Suprapubic skin (tissue), 4 donors: ENCODE results near the gene NBPF4. TPM values are rescaled to one million over a fixed set of nuclear protein-coding genes. Genes with fewer than 3 reads are reported as not detected.

ENCODE experiments used
- DNase-seq, 2 donors: peaks; one replicate each; pipeline ENCODE4 v3.0.0-alpha.2; 2019; ENCODE audit warnings: low spot score in 2 of 2
- H3K27ac ChIP-seq: fragments of 200-600 bp; sonication (generic); one replicate; pipeline ENCODE4 v1.5.1; 2019
- H3K27me3 ChIP-seq: fragments of 200-600 bp; sonication (generic); one replicate; pipeline ENCODE4 v1.5.1; 2019
- H3K36me3 ChIP-seq: fragments of 200-600 bp; sonication (generic); one replicate; pipeline ENCODE4 v1.5.1; 2019
- H3K4me1 ChIP-seq: fragments of 200-600 bp; sonication (generic); one replicate; pipeline ENCODE4 v1.5.1; 2019
- H3K4me3 ChIP-seq: fragments of 200-600 bp; sonication (generic); one replicate; pipeline ENCODE4 v1.5.1; 2019; ENCODE audit warnings: mild to moderate bottlenecking
- H3K9me3 ChIP-seq: fragments of 200-600 bp; sonication (generic); one replicate; pipeline ENCODE4 v1.5.1; 2019
- EP300 ChIP-seq: sonication (generic); formaldehyde crosslinking; IDR thresholded peaks from one replicate; pipeline ENCODE4 v1.6.1; 2017; ENCODE audit warnings: antibody characterized with exemption
- POLR2A ChIP-seq, 2 donors: fragments of 450-650 bp; IDR thresholded peaks; one replicate each; pipeline ENCODE4 v1.6.1; 2017; ENCODE audit warnings: antibody characterized with exemption in 2 of 2, mild to moderate bottlenecking in 2 of 2, moderate library complexity in 2 of 2
- POLR2AphosphoS5 ChIP-seq, 3 donors: sonication (generic); formaldehyde crosslinking; IDR thresholded peaks; one replicate each; pipeline ENCODE4 v1.6.1; 2017; ENCODE audit warnings: antibody characterized with exemption in 3 of 3
- WGBS: methylation state at CpG from one replicate; pipeline ENCODE4 v1.1.5; 2018; 5-methylcytosine and 5-hydroxymethylcytosine counted together
- total RNA-seq, 4 donors: library from RNA; depleted of rRNA; stranded (reverse); fragments of >200 nt; gene quantifications; one replicate each; pipeline ENCODE4 v1.1.0, GENCODE V29; 2016
- TF ChIP-seq, protein P1 (sequence below), 2 donors: fragments of 200-600 bp in 1 of 2; fragments of 450-650 bp in 1 of 2; sonication (generic) in 1 of 2; IDR thresholded peaks; one replicate each; pipeline ENCODE4 v1.5.1; 2016 to 2019; ENCODE audit warnings: antibody characterized with exemption in 2 of 2, mild to moderate bottlenecking in 1 of 2, moderate library complexity in 1 of 2

NBPF4 gene
- total RNA-seq, 4 donors from 2014 or later = not detected

GRCh38 chr1:108190686-108191416 lies 53.0 kb downstream of the NBPF4 start:
- TF ChIP-seq EP300 (no peak), POLR2A (IDR thresholded peaks at IDR 0.05) (no peak), POLR2AphosphoS5 (IDR thresholded peaks at IDR 0.05) (no peak)
- TF ChIP-seq, protein P1, sequence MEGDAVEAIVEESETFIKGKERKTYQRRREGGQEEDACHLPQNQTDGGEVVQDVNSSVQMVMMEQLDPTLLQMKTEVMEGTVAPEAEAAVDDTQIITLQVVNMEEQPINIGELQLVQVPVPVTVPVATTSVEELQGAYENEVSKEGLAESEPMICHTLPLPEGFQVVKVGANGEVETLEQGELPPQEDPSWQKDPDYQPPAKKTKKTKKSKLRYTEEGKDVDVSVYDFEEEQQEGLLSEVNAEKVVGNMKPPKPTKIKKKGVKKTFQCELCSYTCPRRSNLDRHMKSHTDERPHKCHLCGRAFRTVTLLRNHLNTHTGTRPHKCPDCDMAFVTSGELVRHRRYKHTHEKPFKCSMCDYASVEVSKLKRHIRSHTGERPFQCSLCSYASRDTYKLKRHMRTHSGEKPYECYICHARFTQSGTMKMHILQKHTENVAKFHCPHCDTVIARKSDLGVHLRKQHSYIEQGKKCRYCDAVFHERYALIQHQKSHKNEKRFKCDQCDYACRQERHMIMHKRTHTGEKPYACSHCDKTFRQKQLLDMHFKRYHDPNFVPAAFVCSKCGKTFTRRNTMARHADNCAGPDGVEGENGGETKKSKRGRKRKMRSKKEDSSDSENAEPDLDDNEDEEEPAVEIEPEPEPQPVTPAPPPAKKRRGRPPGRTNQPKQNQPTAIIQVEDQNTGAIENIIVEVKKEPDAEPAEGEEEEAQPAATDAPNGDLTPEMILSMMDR (IDR thresholded peaks at IDR 0.05) = no peak
- no peak overlapping the region for H3K27ac ChIP-seq
- H3K4me3 ChIP-seq = no peak overlapping the region
- H3K9me3 ChIP-seq = no peaks in the 10 kb centered on the region
- H3K27me3 ChIP-seq = no peaks in the 10 kb centered on the region
- DNase-seq = no peak
- no peaks in the 10 kb centered on the region for H3K4me1 ChIP-seq
- peaks cover 20% of the 10 kb centered on the region for H3K36me3 ChIP-seq
- 84% methylated on average over 5 of the region's 5 CpGs for WGBS

- Histone ChIP-seq H3K4me1 (no peaks in the 10 kb centered on the region), H3K4me3 (no peak overlapping the region), H3K36me3 (peaks cover 17% of the 10 kb centered on the region), H3K27me3 (no peaks in the 10 kb centered on the region), H3K27ac (no peak overlapping the region), H3K9me3 (no peaks in the 10 kb centered on the region)
- 91% methylated on average over 7 of the region's 7 CpGs for WGBS
- TF ChIP-seq POLR2AphosphoS5 (IDR thresholded peaks at IDR 0.05) = no peak
- TF ChIP-seq POLR2A (IDR thresholded peaks at IDR 0.05) = no peak
- TF ChIP-seq EP300 = no peak
- TF ChIP-seq, protein P1 (IDR thresholded peaks at IDR 0.05) = no peak
- DNase-seq = no peak
These were observed 53.8 kb downstream of the NBPF4 start for GRCh38 chr1:108190001-108190634.

DNA sequence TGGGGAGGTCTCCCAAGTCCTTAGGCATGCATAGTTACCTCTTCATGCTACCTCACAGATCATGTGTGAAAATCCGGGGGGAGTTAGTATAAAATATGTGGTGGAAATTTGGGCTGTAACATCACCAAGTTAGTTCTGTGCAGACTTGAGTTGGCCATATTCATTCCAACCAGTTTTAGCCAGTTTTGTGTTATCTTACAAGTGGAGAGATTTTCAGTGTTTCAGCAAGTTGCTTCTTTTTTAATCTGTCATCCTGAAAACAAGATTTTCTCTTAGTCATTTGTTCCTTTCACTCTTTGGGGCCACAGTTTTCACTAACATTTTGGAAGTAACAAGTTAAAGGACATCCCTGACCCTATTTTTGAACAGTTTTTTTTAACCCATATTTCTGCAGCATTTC lies 55.1 kb downstream of the NBPF4 start:
- Histone ChIP-seq H3K9me3 (no peaks in the 10 kb centered on the region), H3K4me1 (no peaks in the 10 kb centered on the region), H3K36me3 (peaks cover 20% of the 10 kb centered on the region), H3K27ac (no peak overlapping the region), H3K27me3 (no peaks in the 10 kb centered on the region), H3K4me3 (no peak overlapping the region)
- DNase-seq = no peak
- TF ChIP-seq POLR2AphosphoS5 (IDR thresholded peaks at IDR 0.05) (no peak), EP300 (no peak), POLR2A (IDR thresholded peaks at IDR 0.05) (no peak)
- TF ChIP-seq, protein P1 (IDR thresholded peaks at IDR 0.05) = no peak
- 91% methylated on average over 1 of the region's 1 CpG for WGBS

- WGBS = 50% methylated on average over 2 of the region's 2 CpGs
- TF ChIP-seq, protein P1 (IDR thresholded peaks at IDR 0.05) = no peak
- TF ChIP-seq POLR2A (IDR thresholded peaks at IDR 0.05) (no peak), EP300 (no peak), POLR2AphosphoS5 (IDR thresholded peaks at IDR 0.05) (no peak)
- Histone ChIP-seq H3K4me1 (no peaks in the 10 kb centered on the region), H3K4me3 (no peak overlapping the region), H3K9me3 (no peaks in the 10 kb centered on the region), H3K27me3 (no peaks in the 10 kb centered on the region), H3K36me3 (peaks cover 46% of the 10 kb centered on the region), H3K27ac (no peak overlapping the region)
- DNase-seq = no peak
These were observed 60.7 kb downstream of the NBPF4 start for GRCh38 chr1:108182959-108183700.

GRCh38 chr1:108179018-108179417 lies 64.9 kb downstream of the NBPF4 start:
- peaks cover 73% of the 10 kb centered on the region for H3K36me3 ChIP-seq
- no peak for TF ChIP-seq EP300
- TF ChIP-seq, protein P1 (IDR thresholded peaks at IDR 0.05) = no peak
- TF ChIP-seq POLR2A (IDR thresholded peaks at IDR 0.05) = no peak
- no peak for TF ChIP-seq POLR2AphosphoS5 (IDR thresholded peaks at IDR 0.05)

More at GRCh38 chr1:108179018-108179417, 64.9 kb downstream of the NBPF4 start:
- no peak overlapping the region for H3K27ac ChIP-seq
- no peak overlapping the region for H3K4me3 ChIP-seq
- WGBS = 81% methylated on average over 1 of the region's 1 CpG
- no peak for DNase-seq
- no peaks in the 10 kb centered on the region for H3K27me3 ChIP-seq
- H3K9me3 ChIP-seq = no peaks in the 10 kb centered on the region
- H3K4me1 ChIP-seq = no peaks in the 10 kb centered on the region
